H9 (cell line): Measurements from ENCODE around the gene RAI1. TPM values are rescaled to one million over a fixed set of nuclear protein-coding genes. Genes with fewer than 3 reads are reported as not detected.

Experiments
- DNase-seq: peaks from one replicate; pipeline ENCODE4 v3.0.0-alpha.2; 2017
- H2AFZ ChIP-seq: one replicate; pipeline ENCODE4 v1.6.1; 2013; ENCODE audit warnings: mild to moderate bottlenecking, low read length, control low read depth, moderate library complexity
- H2AK5ac ChIP-seq: 2 replicates; pipeline ENCODE4 v1.6.1; 2013; ENCODE audit warnings: low read length, control low read depth, mixed read lengths; ENCODE audit not compliant: insufficient read length
- H2BK120ac ChIP-seq: one replicate; pipeline ENCODE4 v1.6.1; 2013; ENCODE audit warnings: low read depth, mild to moderate bottlenecking, low read length, control low read depth, inconsistent platforms; ENCODE audit not compliant: poor library complexity, severe bottlenecking
- H2BK12ac ChIP-seq: 2 replicates; pipeline ENCODE4 v1.6.1; 2013; ENCODE audit warnings: low read length, control low read depth, mixed read lengths, low read depth; ENCODE audit not compliant: insufficient read length
- H2BK15ac ChIP-seq: 2 replicates; pipeline ENCODE4 v1.6.1; 2013; ENCODE audit warnings: low read depth, low read length, control low read depth
- H2BK20ac ChIP-seq: one replicate; pipeline ENCODE4 v1.6.1; 2013; ENCODE audit warnings: low read depth, mild to moderate bottlenecking, low read length, control low read depth, inconsistent platforms; ENCODE audit not compliant: poor library complexity, severe bottlenecking
- H2BK5ac ChIP-seq: 2 replicates; pipeline ENCODE4 v1.6.1; 2013; ENCODE audit warnings: low read length, control low read depth, mixed read lengths; ENCODE audit not compliant: insufficient read length
- H3K14ac ChIP-seq: 2 replicates; pipeline ENCODE4 v1.6.1; 2013; ENCODE audit warnings: low read length, control low read depth; ENCODE audit not compliant: insufficient read depth
- H3K18ac ChIP-seq: 2 replicates; pipeline ENCODE4 v1.6.1; 2013; ENCODE audit warnings: low read depth, mild to moderate bottlenecking, mixed read lengths, low read length, control low read depth; ENCODE audit not compliant: insufficient read length
- H3K23ac ChIP-seq: 2 replicates; pipeline ENCODE4 v1.6.1; 2013; ENCODE audit warnings: low read length, control low read depth, mixed read lengths, low read depth; ENCODE audit not compliant: insufficient read length
- H3K23me2 ChIP-seq: 2 replicates; pipeline ENCODE4 v1.6.1; 2013; ENCODE audit warnings: low read depth, mild to moderate bottlenecking, mixed read lengths, low read length, control low read depth; ENCODE audit not compliant: insufficient read length, poor library complexity, severe bottlenecking
- H3K27ac ChIP-seq: 2 replicates; pipeline ENCODE4 v1.5.1; 2013; ENCODE audit warnings: low read length, control low read depth, mixed read lengths, low read depth; ENCODE audit not compliant: insufficient read length
- H3K27me3 ChIP-seq: 2 replicates; pipeline ENCODE4 v1.6.1; 2013; ENCODE audit warnings: low read length, control low read depth, inconsistent platforms; ENCODE audit not compliant: insufficient read depth
- H3K4ac ChIP-seq: 2 replicates; pipeline ENCODE4 v1.6.1; 2013; ENCODE audit warnings: low read depth, mild to moderate bottlenecking, control low read depth, inconsistent platforms, low read length, moderate library complexity
- H3K4me1 ChIP-seq: 2 replicates; pipeline ENCODE4 v1.6.1; 2013; ENCODE audit warnings: low read length, control low read depth, inconsistent platforms; ENCODE audit not compliant: insufficient read depth
- H3K4me2 ChIP-seq: 2 replicates; pipeline ENCODE4 v1.6.1; 2013; ENCODE audit warnings: low read length, control low read depth, mixed read lengths; ENCODE audit not compliant: insufficient read length, insufficient read depth
- H3K56ac ChIP-seq: 2 replicates; pipeline ENCODE4 v1.6.1; 2013; ENCODE audit warnings: low read depth, mild to moderate bottlenecking, mixed read lengths, low read length, control low read depth; ENCODE audit not compliant: insufficient read length
- H3K79me1 ChIP-seq: 2 replicates; pipeline ENCODE4 v1.6.1; 2013; ENCODE audit warnings: low read depth, mild to moderate bottlenecking, moderate library complexity, low read length, control low read depth, inconsistent platforms; ENCODE audit not compliant: insufficient read depth, poor library complexity, severe bottlenecking
- H3K79me2 ChIP-seq: 2 replicates; pipeline ENCODE4 v1.6.1; 2013; ENCODE audit warnings: low read length, control low read depth, inconsistent platforms; ENCODE audit not compliant: insufficient read depth
- H3K9ac ChIP-seq: 2 replicates; pipeline ENCODE4 v1.6.1; 2013; ENCODE audit warnings: low read length, control low read depth, mixed read lengths; ENCODE audit not compliant: insufficient read length; ENCODE audit errors: extremely low read depth
- H3K9me3 ChIP-seq: one replicate; pipeline ENCODE4 v1.6.1; 2013; ENCODE audit warnings: low read depth, low read length, inconsistent platforms; ENCODE audit not compliant: control insufficient read depth
- H3T11ph ChIP-seq: one replicate; pipeline ENCODE4 v1.6.1; 2013; ENCODE audit warnings: mild to moderate bottlenecking, low read length, control low read depth, inconsistent platforms
- H4K20me1 ChIP-seq: one replicate; pipeline ENCODE4 v1.6.1; 2013; ENCODE audit not compliant: control insufficient read depth, insufficient read length, insufficient read depth
- H4K5ac ChIP-seq: 2 replicates; pipeline ENCODE4 v1.6.1; 2013; ENCODE audit warnings: low read depth, mild to moderate bottlenecking, mixed read lengths, low read length, control low read depth; ENCODE audit not compliant: insufficient read length
- H4K8ac ChIP-seq: replicated peaks from 2 replicates; pipeline ENCODE4 v1.6.1; 2013; ENCODE audit warnings: low read length, control low read depth, mixed read lengths, low read depth; ENCODE audit not compliant: insufficient read length
- H4K91ac ChIP-seq: 2 replicates; pipeline ENCODE4 v1.6.1; 2013; ENCODE audit warnings: low read depth, mild to moderate bottlenecking, moderate library complexity, mixed read lengths, low read length, control low read depth; ENCODE audit not compliant: insufficient read length
- H3K27ac Mint-ChIP-seq, 3 experiments: 2 replicates in 2 of 3; 3 replicates in 1 of 3; pipeline ENCODE4 v1.8.0; 2020 to 2021; ENCODE audit warnings: mixed read lengths in 3 of 3, mild to moderate bottlenecking in 1 of 3, moderate library complexity in 1 of 3
- H3K27me3 Mint-ChIP-seq: 2 replicates; pipeline ENCODE4 v1.8.0; 2021; ENCODE audit warnings: low read depth, mild to moderate bottlenecking, moderate library complexity, mixed read lengths
- H3K36me3 Mint-ChIP-seq, 3 experiments: 2 replicates in 2 of 3; 3 replicates in 1 of 3; pipeline ENCODE4 v1.8.0; 2020 to 2021; ENCODE audit warnings: low read depth in 3 of 3, mixed read lengths in 3 of 3; ENCODE audit not compliant: insufficient read depth in 1 of 3
- H3K4me1 Mint-ChIP-seq, 2 experiments: 2 replicates each; pipeline ENCODE4 v1.8.0; 2020; ENCODE audit warnings: mixed read lengths in 2 of 2
- H3K4me3 Mint-ChIP-seq, 2 experiments: 2 replicates in 1 of 2; 3 replicates in 1 of 2; pipeline ENCODE4 v1.8.0; 2020 to 2021; ENCODE audit warnings: mild to moderate bottlenecking in 2 of 2, mixed read lengths in 2 of 2, moderate library complexity in 1 of 2
- H3K9me3 Mint-ChIP-seq, 2 experiments: 2 replicates in 1 of 2; 3 replicates in 1 of 2; pipeline ENCODE4 v1.8.0; 2020; ENCODE audit warnings: mild to moderate bottlenecking in 2 of 2, mixed read lengths in 2 of 2, moderate library complexity in 1 of 2
- CTCF ChIP-seq: fragments of 200-600 bp; sonication (generic); conservative IDR thresholded peaks from 3 replicates; pipeline ENCODE4 v1.8.0; 2021; ENCODE audit warnings: antibody characterized with exemption, mild to moderate bottlenecking
- WGBS: extraction: QIAGEN DNeasy Blood & Tissue Kit; methylation state at CpG from one replicate; pipeline ENCODE4 v1.1.7; 2013; ENCODE audit warnings: missing lambda C conversion rate, low lambda C conversion rate, mixed read lengths; ENCODE audit not compliant: insufficient read length; ENCODE audit errors: extremely low coverage; 5-methylcytosine and 5-hydroxymethylcytosine counted together
- total RNA-seq: library from RNA; stranded (reverse); gene quantifications from 2 replicates; pipeline ENCODE4 v1.2.1, GENCODE V29; 2021

RAI1 gene
- total RNA-seq, 1 experiment from 2014 or later, result 1.5 TPM

GRCh38 chr17:17806611-17807274 is 125.5 kb downstream of the RAI1 start:
- H2BK20ac ChIP-seq, result no peak overlapping the region
- WGBS, result no CpG with 5 or more reads among the region's 17 CpGs
- no peak overlapping the region for H2BK12ac ChIP-seq
- DNase-seq, result no peak
- no peaks in the 10 kb centered on the region for H3K79me2 ChIP-seq
- Mint-ChIP-seq H3K4me3 (no peak overlapping the region), H3K36me3 (no peaks in the 10 kb centered on the region; a peak in 2 of 7 replicates), H3K9me3 (no peaks in the 10 kb centered on the region), H3K4me1 (peaks cover 15 to 24% of the 10 kb centered on the region in 2 experiments), H3K27ac (no peak overlapping the region; a peak in 1 of 7 replicates), H3K27me3 (peaks cover 50% of the 10 kb centered on the region)
- no peak overlapping the region for H4K8ac ChIP-seq
- no peak overlapping the region for H3K14ac ChIP-seq
- no peak overlapping the region for H3K4me2 ChIP-seq
- no peaks in the 10 kb centered on the region for H4K20me1 ChIP-seq
- no peak overlapping the region for H3T11ph ChIP-seq
- no peak overlapping the region for H3K23ac ChIP-seq
- H2AFZ ChIP-seq, result no peak overlapping the region
- H3K27me3 ChIP-seq, result peaks cover 8% of the 10 kb centered on the region; the same call in 1 of the 2 replicates
- H2AK5ac ChIP-seq, result no peak overlapping the region
- H3K18ac ChIP-seq, result no peak overlapping the region
- H3K27ac ChIP-seq, result no peak overlapping the region
- H3K79me1 ChIP-seq, result no peaks in the 10 kb centered on the region
- no peak overlapping the region for H3K56ac ChIP-seq
- H4K91ac ChIP-seq, result no peak overlapping the region
- H2BK120ac ChIP-seq, result no peak overlapping the region
- H2BK15ac ChIP-seq, result no peak overlapping the region
- H4K5ac ChIP-seq, result no peak overlapping the region
- H2BK5ac ChIP-seq, result no peak overlapping the region
- peaks cover 6% of the 10 kb centered on the region for H3K23me2 ChIP-seq
- TF ChIP-seq CTCF, result no peak
- H3K4me1 ChIP-seq, result no peaks in the 10 kb centered on the region; the same call in 1 of the 2 replicates
- no peaks in the 10 kb centered on the region for H3K9me3 ChIP-seq
- H3K4ac ChIP-seq, result no peak overlapping the region
- H3K9ac ChIP-seq, result no peak overlapping the region
